ACC112 (cell line): ENCODE measurements around the gene MGAT5.

Source experiments
- H2AFZ ChIP-seq: fragments of 200-600 bp; sonication (generic); one replicate; pipeline ENCODE4 v1.6.0; 2017; ENCODE audit warnings: antibody characterized with exemption, low read length; ENCODE audit not compliant: unreplicated experiment
- H3K27ac ChIP-seq: fragments of 200-600 bp; sonication (generic); 2 replicates; pipeline ENCODE4 v1.5.1; 2014; ENCODE audit warnings: low read depth, mild to moderate bottlenecking, antibody characterized with exemption, low read length, moderate library complexity
- H3K27me3 ChIP-seq: fragments of 200-600 bp; sonication (generic); 2 replicates; pipeline ENCODE4 v1.6.1; 2014; ENCODE audit warnings: mild to moderate bottlenecking, antibody characterized with exemption, low read length, moderate library complexity, mixed read lengths; ENCODE audit not compliant: insufficient read depth
- H3K36me3 ChIP-seq: fragments of 200-600 bp; sonication (generic); 2 replicates; pipeline ENCODE4 v1.6.1; 2016; ENCODE audit warnings: mild to moderate bottlenecking, antibody characterized with exemption, low read length, moderate library complexity, mixed read lengths; ENCODE audit not compliant: insufficient read depth
- H3K4me1 ChIP-seq: fragments of 200-600 bp; sonication (generic); one replicate; pipeline ENCODE4 v1.6.1; 2016; ENCODE audit warnings: low read length, mixed read lengths; ENCODE audit not compliant: insufficient read depth, unreplicated experiment, control insufficient read depth
- H3K4me3 ChIP-seq: fragments of 200-600 bp; sonication (generic); 2 replicates; pipeline ENCODE4 v1.5.1; 2014; ENCODE audit warnings: mild to moderate bottlenecking, low read depth, low read length
- H3K79me2 ChIP-seq: fragments of 200-600 bp; sonication (generic); one replicate; pipeline ENCODE4 v1.6.0; 2016; ENCODE audit warnings: low read length; ENCODE audit not compliant: control insufficient read depth, unreplicated experiment, insufficient read depth

MGAT5 gene

DNA sequence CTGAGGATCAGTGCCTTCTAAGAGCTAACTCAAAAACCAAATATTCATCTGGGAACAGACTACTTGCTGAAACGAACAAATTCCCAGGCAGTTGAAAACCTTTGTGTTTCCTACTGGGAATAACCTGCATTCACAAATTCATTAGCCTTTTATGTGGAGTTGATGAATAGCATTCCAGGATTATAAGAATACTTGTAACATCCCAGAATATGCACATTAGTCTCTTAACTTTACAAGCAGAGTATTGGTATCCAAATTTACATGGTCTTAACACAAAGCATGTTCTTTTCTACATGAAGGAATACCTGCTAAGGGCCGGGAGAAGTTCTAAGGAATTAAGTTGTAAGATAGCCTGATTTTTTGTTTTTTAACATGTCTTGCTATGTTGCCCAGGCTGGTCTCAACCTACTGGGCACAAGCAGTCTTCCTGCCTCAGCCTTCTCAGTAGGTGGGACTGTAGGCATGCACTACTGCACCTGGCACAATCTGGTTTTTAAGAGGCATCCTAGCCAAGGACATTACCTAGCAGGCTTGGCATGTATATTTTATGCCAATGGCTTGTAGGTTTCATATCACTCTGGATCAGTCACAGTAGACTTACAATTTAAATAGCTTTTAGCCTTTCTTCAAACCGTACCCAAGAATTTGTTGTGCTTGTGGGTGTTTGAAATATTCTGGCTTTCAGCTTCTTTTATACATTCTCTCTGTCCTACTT, 50.7 kb downstream of the MGAT5 start:
- peaks cover 14% of the 10 kb centered on the region for H3K4me1 ChIP-seq
- H3K4me3 ChIP-seq = no peak overlapping the region
- H3K27me3 ChIP-seq = no peaks in the 10 kb centered on the region
- H3K79me2 ChIP-seq = no peaks in the 10 kb centered on the region
- peaks cover 3% of the 10 kb centered on the region; the same call in 1 of the 2 replicates for H3K36me3 ChIP-seq
- H2AFZ ChIP-seq = no peak overlapping the region
- H3K27ac ChIP-seq = no peak overlapping the region

DNA sequence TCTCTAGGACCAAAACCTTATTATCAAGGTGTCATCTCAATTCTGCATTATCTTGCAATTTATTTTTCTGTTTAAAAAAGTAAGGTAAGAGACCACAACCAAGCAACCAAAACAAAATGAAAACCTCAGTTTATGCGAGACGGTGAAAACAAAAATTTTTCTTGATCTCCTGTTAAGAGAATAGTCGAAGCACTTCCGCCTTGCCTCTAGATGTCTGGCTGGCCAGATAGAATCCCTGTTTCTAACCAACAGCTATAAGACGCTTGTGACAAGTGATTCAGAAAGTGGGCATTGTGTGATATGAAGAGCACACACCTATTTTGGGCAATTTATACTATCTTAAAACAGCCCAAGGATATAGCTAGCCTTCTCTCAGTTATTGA, 51.2 kb downstream of the MGAT5 start:
- H3K4me1 ChIP-seq = peaks cover 14% of the 10 kb centered on the region
- no peaks in the 10 kb centered on the region for H3K79me2 ChIP-seq
- H3K36me3 ChIP-seq = peaks cover 3% of the 10 kb centered on the region; the same call in 1 of the 2 replicates
- H3K4me3 ChIP-seq = no peak overlapping the region
- H2AFZ ChIP-seq = no peak overlapping the region
- H3K27me3 ChIP-seq = no peaks in the 10 kb centered on the region
- no peak overlapping the region for H3K27ac ChIP-seq

DNA sequence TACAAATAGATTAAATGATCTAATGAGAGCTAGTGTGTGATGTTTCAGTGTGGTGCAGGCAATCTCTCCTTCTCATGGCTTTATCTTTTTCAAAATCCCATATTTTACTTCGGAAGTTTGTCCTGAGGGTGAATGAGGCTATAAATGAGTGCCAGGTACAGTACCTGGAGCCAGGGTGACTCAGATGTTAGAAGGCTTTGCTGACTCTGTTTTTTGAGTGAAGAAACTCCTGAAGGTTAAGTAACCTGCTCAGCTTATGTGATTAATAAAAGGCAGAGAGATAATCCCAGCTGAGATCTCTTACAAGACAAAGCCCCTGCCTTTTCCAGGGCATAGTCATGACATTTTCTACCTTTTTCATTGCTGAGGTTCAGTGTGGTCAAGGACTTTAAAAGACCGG, 52.6 kb downstream of the MGAT5 start:
- Histone ChIP-seq H3K4me1 (peaks cover 6% of the 10 kb centered on the region), H3K4me3 (no peak overlapping the region), H2AFZ (no peak overlapping the region), H3K27me3 (no peaks in the 10 kb centered on the region), H3K36me3 (peaks cover 3% of the 10 kb centered on the region; the same call in 1 of the 2 replicates), H3K79me2 (no peaks in the 10 kb centered on the region), H3K27ac (no peak overlapping the region)

DNA sequence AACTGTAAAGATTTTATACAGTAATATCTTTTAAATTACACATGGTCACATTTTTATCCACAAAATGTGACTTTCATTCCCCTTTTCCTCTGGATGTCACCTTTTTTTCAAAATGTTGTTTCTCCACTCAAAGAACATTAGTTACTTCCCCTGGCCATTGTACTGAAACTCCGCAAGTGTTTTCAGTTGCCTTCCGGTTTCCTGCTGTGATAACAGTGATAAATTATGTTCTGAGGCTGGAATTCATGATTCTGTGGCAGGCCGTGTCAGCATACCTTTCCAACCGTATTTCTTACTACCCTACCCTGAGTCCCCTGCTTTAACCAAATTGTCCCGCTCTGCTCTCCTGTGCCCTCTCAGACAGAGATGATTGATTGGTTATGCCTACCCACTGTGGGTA, 53.5 kb downstream of the MGAT5 start:
- Histone ChIP-seq H3K4me1 (no peaks in the 10 kb centered on the region), H3K36me3 (peaks cover 3% of the 10 kb centered on the region; the same call in 1 of the 2 replicates), H3K27ac (no peak overlapping the region), H2AFZ (no peak overlapping the region), H3K4me3 (no peak overlapping the region), H3K27me3 (no peaks in the 10 kb centered on the region), H3K79me2 (no peaks in the 10 kb centered on the region)

DNA sequence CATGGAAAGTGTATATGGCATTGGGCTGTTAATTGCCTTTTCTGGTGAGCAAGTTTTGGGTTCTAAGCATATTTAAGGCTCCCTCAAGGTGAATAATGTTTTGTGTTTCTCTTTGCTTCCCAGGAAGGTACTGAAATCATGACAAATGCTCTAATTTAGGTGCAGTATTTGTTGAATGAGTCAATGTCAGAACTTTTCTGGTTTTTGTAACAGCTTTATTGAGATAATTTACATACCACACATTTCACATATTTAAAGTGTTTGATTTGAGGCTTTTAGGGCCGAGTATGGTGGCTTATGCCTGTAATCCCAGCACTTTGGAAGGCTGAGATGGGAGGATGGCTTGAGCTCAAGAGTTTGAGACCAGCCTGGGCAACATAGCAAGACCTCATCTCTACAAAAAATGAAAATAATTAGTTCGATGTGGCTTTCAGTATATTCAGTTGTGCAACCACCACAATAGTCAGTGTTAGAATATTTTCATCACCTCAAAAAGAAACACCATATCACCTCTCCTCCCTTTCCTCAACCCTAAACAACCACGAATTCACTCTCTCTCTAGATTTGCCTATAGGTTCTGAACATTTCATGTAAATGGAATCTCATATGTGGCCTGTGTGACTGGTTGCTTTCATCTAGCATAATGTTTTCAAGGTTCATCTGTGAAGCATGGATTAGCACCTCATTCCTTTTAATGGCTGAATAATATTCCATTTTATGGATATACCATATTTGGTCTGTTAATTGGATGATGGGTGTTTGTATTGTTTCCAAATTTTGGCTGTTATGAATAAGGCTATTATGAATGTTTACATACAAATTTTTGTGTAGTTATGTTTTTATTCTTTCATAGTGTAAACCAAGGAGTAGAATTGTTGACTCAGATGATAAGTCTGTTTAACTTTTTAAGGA, 54.9 kb downstream of the MGAT5 start:
- H3K27me3 ChIP-seq = no peaks in the 10 kb centered on the region
- H3K36me3 ChIP-seq = peaks cover 3% of the 10 kb centered on the region; the same call in 1 of the 2 replicates
- H2AFZ ChIP-seq = no peak overlapping the region
- no peak overlapping the region for H3K27ac ChIP-seq
- H3K4me3 ChIP-seq = no peak overlapping the region
- no peaks in the 10 kb centered on the region for H3K79me2 ChIP-seq
- no peaks in the 10 kb centered on the region for H3K4me1 ChIP-seq

DNA sequence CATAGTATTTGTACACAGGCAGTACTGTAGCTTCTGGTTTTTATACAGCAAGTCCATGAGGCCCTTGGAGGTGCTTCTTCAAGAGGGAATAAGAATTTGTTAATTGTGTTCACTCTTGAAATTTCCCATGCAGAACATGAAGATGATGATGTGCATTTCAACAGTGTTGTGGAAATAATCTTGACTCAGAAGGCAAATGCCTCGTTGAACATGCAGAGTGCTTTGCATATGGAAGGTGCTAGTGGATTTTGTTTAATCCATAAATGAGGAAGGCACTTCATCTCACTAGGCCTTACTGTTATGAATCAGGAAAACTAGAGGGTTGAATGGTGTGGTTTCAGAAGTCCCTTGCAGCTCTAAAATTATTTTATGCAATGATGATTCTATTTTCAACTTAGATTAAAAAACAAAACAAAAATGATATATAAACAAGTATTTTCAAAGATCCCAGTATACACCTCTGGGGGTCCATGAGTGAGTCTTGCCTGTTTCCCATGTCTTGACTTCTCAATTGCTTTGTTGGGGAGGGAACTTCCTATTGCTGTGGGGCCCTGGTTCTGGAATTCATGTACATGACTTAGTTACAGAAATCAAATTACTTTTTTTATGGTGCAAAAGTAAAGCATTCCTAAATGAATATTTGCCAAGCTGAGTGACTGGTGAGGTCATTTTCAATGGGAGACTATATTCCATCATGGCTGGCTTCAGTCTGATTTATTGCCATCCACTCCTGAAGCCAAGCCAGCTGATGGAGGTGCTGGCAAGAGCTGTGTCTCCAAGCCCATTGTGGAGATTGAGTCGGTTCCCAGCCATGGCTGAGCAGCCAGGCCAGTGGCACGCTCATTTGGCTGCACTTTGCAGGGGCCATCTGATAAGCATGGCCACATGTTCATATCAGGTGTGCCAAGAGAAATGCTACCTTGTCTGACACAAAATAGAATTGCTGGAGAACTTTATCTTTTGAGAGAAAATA, 56.5 kb downstream of the MGAT5 start:
- Histone ChIP-seq H3K27ac (no peak overlapping the region), H2AFZ (no peak overlapping the region), H3K27me3 (no peaks in the 10 kb centered on the region), H3K4me3 (no peak overlapping the region), H3K4me1 (no peaks in the 10 kb centered on the region), H3K79me2 (no peaks in the 10 kb centered on the region), H3K36me3 (peaks cover 3% of the 10 kb centered on the region; the same call in 1 of the 2 replicates)

DNA sequence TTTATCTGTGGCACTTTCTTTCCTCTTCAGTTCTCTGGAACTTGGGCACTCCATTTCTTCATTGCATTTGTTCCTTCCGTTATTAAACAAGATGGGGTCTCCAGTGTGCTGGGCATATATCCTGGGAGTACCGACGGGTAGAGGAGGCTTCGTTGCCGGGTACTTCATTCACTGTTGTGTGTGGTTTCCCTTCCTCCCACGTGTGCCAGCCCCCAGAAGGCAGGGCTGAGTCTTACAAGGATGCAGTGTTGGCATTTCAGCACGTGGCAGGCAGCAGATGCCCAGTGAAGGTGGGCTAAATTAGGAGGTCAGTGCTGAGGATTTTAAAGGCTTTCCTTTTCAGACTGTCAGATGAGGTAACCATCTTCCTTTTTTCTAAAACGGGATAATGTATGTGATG, 58.6 kb downstream of the MGAT5 start:
- Histone ChIP-seq H3K27ac (no peak overlapping the region), H3K27me3 (no peaks in the 10 kb centered on the region), H3K36me3 (peaks cover 3% of the 10 kb centered on the region; the same call in 1 of the 2 replicates), H2AFZ (no peak overlapping the region), H3K4me3 (no peak overlapping the region), H3K79me2 (no peaks in the 10 kb centered on the region), H3K4me1 (no peaks in the 10 kb centered on the region)

DNA sequence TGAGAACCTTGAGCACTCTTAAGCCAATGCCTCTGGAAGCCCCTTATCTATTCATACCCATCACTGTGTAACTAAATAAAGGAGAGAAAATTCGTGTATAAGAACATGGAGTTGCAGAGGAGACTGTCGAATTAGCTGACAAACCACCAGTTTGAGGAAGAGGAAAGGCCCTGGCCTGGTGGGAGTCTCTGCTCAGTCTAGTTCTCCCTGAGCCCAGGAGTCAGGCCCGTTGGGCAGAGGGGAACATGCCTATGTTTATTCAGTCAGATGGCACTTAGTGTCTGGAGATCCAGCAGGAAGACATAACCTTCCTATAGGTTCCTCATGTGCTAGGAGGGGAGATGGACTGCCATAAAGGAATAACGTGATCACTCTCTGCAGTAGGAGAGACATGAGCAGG, 60.3 kb downstream of the MGAT5 start:
- Histone ChIP-seq H3K27ac (no peak overlapping the region), H3K4me1 (no peaks in the 10 kb centered on the region), H2AFZ (no peak overlapping the region), H3K27me3 (no peaks in the 10 kb centered on the region), H3K4me3 (no peak overlapping the region), H3K79me2 (no peaks in the 10 kb centered on the region), H3K36me3 (no peaks in the 10 kb centered on the region; the same call in none of the 2 replicates)

DNA sequence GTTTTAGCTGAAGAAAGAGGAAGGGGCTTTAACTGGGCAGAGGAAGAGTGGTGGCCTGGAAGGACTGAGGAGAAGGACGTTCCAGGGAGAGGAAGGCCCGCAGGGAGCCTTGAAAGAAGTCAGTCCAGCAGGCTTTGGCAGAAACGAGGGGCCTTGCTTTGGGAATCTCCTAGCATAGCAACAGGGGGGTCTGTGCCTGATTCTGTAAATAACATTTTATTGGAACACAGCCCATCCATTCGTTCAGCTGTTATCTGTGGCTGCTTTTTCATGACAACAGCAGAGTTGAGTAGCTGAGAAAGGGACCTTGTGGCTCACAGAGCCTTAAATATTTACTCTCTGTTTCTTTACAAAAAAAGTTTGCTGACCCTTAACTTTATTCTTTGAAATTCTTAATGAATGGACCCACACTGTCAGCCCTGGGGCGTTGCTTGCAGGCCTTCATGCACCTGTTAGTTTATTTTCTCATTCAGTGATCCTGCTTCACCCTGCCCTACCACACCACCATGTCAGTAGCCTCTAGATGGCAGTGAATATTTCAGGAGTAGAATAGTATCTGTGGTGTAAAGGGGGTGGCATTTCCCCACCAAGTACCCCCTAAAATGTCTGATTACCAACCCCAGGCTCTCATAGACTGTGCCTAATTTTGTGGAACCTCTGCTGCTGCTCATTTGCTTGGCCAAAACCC, 61.0 kb downstream of the MGAT5 start:
- no peak overlapping the region for H3K27ac ChIP-seq
- H3K36me3 ChIP-seq = no peaks in the 10 kb centered on the region; the same call in none of the 2 replicates
- H3K79me2 ChIP-seq = no peaks in the 10 kb centered on the region

More for the DNA sequence above, 61.0 kb downstream of the MGAT5 start:
- Histone ChIP-seq H3K27me3 (no peaks in the 10 kb centered on the region), H3K4me3 (no peak overlapping the region), H2AFZ (no peak overlapping the region), H3K4me1 (no peaks in the 10 kb centered on the region)
